WI38 (cell line): ENCODE measurements around the gene EBNA1BP2.

Experiments
- H3K4me3 ChIP-seq: 2 replicates; pipeline ENCODE4 v1.5.1; 2011; ENCODE audit warnings: low read depth, mild to moderate bottlenecking, control low read depth, low read length
- CTCF ChIP-seq: IDR thresholded peaks from 2 replicates; pipeline ENCODE4 v1.5.1; 2012; ENCODE audit warnings: low read depth, mild to moderate bottlenecking, control low read depth, low read length

Gene EBNA1BP2

GRCh38 chr1:43207229-43207853 lies 35.3 kb upstream of the EBNA1BP2 start:
- H3K4me3 ChIP-seq = peak overlapping the region; percentile 59
- TF ChIP-seq CTCF = no peak

- TF ChIP-seq CTCF = no peak
- peak overlapping the region; percentile 59 for H3K4me3 ChIP-seq
Measured at GRCh38 chr1:43206600-43207228, 34.6 kb upstream of the EBNA1BP2 start.

- TF ChIP-seq CTCF = no peak
Measured at GRCh38 chr1:43205671-43206070, 33.6 kb upstream of the EBNA1BP2 start.

GRCh38 chr1:43204394-43204793 lies 32.3 kb upstream of the EBNA1BP2 start:
- H3K4me3 ChIP-seq = no peak overlapping the region
- TF ChIP-seq CTCF = no peak

More at GRCh38 chr1:43205671-43206070, 33.6 kb upstream of the EBNA1BP2 start:
- no peak overlapping the region for H3K4me3 ChIP-seq

- H3K4me3 ChIP-seq = no peak overlapping the region
- no peak for TF ChIP-seq CTCF
Measured at GRCh38 chr1:43203859-43204258, 31.8 kb upstream of the EBNA1BP2 start.

- no peak overlapping the region for H3K4me3 ChIP-seq
- no peak for TF ChIP-seq CTCF
Measured at GRCh38 chr1:43199093-43199726, 27.1 kb upstream of the EBNA1BP2 start.

- no peak overlapping the region for H3K4me3 ChIP-seq
- TF ChIP-seq CTCF = no peak
Measured at GRCh38 chr1:43197343-43198127, 25.4 kb upstream of the EBNA1BP2 start.
